ENCODE measurements around the gene SAMD4B. TPM values are rescaled to one million over a fixed set of nuclear protein-coding genes. Genes with fewer than 3 reads are reported as not detected.

The SAMD4B gene
- total RNA-seq, 2 donors from 2014 or later: 59.6 to 63.6 TPM

DNA sequence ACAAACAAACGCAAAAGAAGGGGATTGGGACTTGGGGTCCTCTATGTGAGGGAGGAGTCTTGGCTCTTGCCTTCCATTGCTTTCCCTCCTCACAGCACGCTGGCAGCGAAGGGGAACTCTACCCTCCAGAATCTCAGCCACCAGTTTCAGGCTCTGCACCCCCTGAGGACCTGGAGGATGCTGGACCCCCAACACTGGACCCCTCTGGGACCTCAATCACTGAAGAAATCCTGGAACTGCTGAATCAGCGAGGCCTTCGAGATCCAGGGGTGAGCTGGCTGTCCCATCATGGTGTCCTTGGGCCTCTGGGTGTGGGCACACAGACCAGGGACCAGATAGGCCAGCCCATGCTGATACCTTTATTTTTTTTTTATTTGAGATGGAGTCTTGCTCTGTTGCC, 79.8 kb downstream of the SAMD4B start:
- Mint-ChIP-seq H3K36me3 (ENCODE audit: insufficient read depth in 2 of 2) (peaks cover 2 to 6% of the 10 kb centered on the region in 2 donors), H3K4me3 (no peak overlapping the region), H3K27ac (no peak overlapping the region), H3K27me3 (ENCODE audit: low read depth) (no peaks in the 10 kb centered on the region), H3K9me3 (no peaks in the 10 kb centered on the region), H3K4me1 (ENCODE audit: low read depth) (peaks cover 6% of the 10 kb centered on the region)
- ATAC-seq (replicated peaks in 1 of 2): no peak
- no peak for DNase-seq

- Mint-ChIP-seq H3K27me3 (ENCODE audit: low read depth) (no peaks in the 10 kb centered on the region), H3K4me1 (ENCODE audit: low read depth) (no peaks in the 10 kb centered on the region), H3K4me3 (no peak overlapping the region), H3K27ac (no peak overlapping the region), H3K36me3 (ENCODE audit: insufficient read depth in 2 of 2) (peaks cover 0 to 6% of the 10 kb centered on the region in 2 donors), H3K9me3 (no peaks in the 10 kb centered on the region)
- ATAC-seq (replicated peaks in 1 of 2) (no peak), DNase-seq (no peak)
These were observed 81.3 kb downstream of the SAMD4B start for GRCh38 chr19:39423258-39424086.

DNA sequence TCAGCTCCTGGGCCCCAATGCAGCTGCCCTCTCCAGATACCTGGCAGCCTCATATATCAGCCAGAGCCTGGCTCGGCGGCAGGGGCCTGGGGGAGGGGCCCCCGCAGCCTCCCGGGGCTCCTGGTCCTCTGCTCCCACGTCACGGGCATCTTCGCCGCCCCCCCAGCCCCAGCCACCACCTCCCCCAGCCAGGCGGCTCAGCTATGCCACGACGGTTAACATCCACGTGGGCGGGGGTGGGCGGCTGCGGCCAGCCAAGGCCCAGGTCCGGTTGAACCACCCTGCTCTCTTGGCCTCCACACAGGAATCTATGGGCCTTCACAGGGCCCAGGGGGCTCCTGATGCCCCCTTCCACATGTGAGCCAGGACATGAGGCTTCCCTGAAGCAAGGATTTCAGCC, 82.7 kb downstream of the SAMD4B start:
- ATAC-seq (replicated peaks in 1 of 2): no peak
- no peaks in the 10 kb centered on the region for H3K9me3 Mint-ChIP-seq
- H3K36me3 Mint-ChIP-seq (ENCODE audit: insufficient read depth in 2 of 2): peaks cover 0 to 5% of the 10 kb centered on the region in 2 donors
- DNase-seq: no peak
- no peaks in the 10 kb centered on the region for H3K27me3 Mint-ChIP-seq (ENCODE audit: low read depth)
- H3K4me1 Mint-ChIP-seq (ENCODE audit: low read depth): no peaks in the 10 kb centered on the region
- H3K4me3 Mint-ChIP-seq: no peak overlapping the region
- no peak overlapping the region for H3K27ac Mint-ChIP-seq

DNA sequence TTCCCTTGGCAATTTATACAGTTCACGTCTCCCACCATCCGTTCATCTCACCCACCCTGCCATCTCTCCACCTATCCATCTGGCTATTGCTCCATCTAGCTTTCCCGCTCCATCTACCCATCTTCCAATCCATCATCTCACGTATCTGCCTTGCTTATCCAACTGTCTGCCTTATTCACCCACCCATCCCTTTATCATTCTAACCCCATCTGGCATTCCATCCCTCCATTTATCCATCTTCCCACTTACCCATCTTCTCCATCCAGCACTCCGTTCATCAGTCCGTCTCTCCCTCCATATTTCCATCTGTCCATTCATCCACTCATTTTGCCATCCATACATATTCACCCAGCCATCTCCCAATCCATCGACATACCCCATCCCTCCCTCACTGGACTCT, 83.5 kb downstream of the SAMD4B start:
- Mint-ChIP-seq H3K27ac (peak overlapping the region; percentile 3), H3K36me3 (ENCODE audit: insufficient read depth in 2 of 2) (peaks cover 0 to 7% of the 10 kb centered on the region in 2 donors), H3K4me3 (no peak overlapping the region)

DNA sequence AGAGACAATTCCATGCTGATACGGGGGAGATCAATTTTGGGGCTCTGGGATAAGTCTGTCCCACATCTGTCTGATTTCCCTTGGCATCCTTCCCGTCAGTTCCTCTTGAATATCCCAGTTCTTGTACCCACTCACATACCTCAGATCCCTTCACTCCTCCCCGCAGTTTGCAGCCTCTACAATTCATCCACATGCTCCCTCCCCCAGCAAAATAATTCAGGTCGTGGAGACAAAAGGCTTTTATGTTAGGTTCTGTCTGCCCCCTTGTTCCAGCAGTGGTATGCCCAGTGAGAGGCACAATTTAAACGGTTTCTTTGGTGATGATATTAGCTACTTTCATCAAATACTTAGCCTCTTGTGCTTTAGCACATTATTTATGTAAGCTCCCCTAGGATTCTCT, 83.9 kb downstream of the SAMD4B start:
- Mint-ChIP-seq H3K4me3 (no peak overlapping the region), H3K27ac (no peak overlapping the region), H3K36me3 (ENCODE audit: insufficient read depth in 2 of 2) (peaks cover 0 to 7% of the 10 kb centered on the region in 2 donors), H3K9me3 (no peaks in the 10 kb centered on the region), H3K27me3 (ENCODE audit: low read depth) (no peaks in the 10 kb centered on the region), H3K4me1 (ENCODE audit: low read depth) (peaks cover 11% of the 10 kb centered on the region)
- ATAC-seq (replicated peaks in 1 of 2) (no peak), DNase-seq (no peak)

More for the DNA sequence above, 83.5 kb downstream of the SAMD4B start:
- DNase-seq (no peak), ATAC-seq (replicated peaks in 1 of 2) (no peak)
- Mint-ChIP-seq H3K27me3 (ENCODE audit: low read depth) (no peaks in the 10 kb centered on the region), H3K4me1 (ENCODE audit: low read depth) (peaks cover 7% of the 10 kb centered on the region), H3K9me3 (no peaks in the 10 kb centered on the region)

- Mint-ChIP-seq H3K27me3 (ENCODE audit: low read depth) (no peaks in the 10 kb centered on the region), H3K27ac (peak overlapping the region; percentile 72)
- ATAC-seq (replicated peaks in 1 of 2): no peak
These were observed 85.5 kb downstream of the SAMD4B start for GRCh38 chr19:39427707-39428106.

GRCh38 chr19:39428283-39429112, 86.3 kb downstream of the SAMD4B start:
- Mint-ChIP-seq H3K4me1 (ENCODE audit: low read depth) (peaks cover 28% of the 10 kb centered on the region), H3K27me3 (ENCODE audit: low read depth) (no peaks in the 10 kb centered on the region), H3K36me3 (ENCODE audit: insufficient read depth in 2 of 2) (peaks cover 7 to 12% of the 10 kb centered on the region in 2 donors), H3K9me3 (no peaks in the 10 kb centered on the region), H3K4me3 (no peak overlapping the region), H3K27ac (peak overlapping the region; percentile 72)
- DNase-seq: no peak
- no peak for ATAC-seq (replicated peaks in 1 of 2)

More at GRCh38 chr19:39427707-39428106, 85.5 kb downstream of the SAMD4B start:
- Mint-ChIP-seq H3K36me3 (ENCODE audit: insufficient read depth in 2 of 2) (peaks cover 2 to 7% of the 10 kb centered on the region in 2 donors), H3K4me3 (no peak overlapping the region), H3K9me3 (no peaks in the 10 kb centered on the region), H3K4me1 (ENCODE audit: low read depth) (peaks cover 20% of the 10 kb centered on the region)
- DNase-seq: no peak

GRCh38 chr19:39430675-39431593, 88.7 kb downstream of the SAMD4B start:
- Mint-ChIP-seq H3K4me3 (peak overlapping the region; percentile 72 to 74), H3K9me3 (no peaks in the 10 kb centered on the region), H3K27ac (peak overlapping the region; percentile 94), H3K36me3 (ENCODE audit: insufficient read depth in 2 of 2) (peaks cover 20 to 28% of the 10 kb centered on the region in 2 donors), H3K27me3 (ENCODE audit: low read depth) (no peaks in the 10 kb centered on the region), H3K4me1 (ENCODE audit: low read depth) (peaks cover 51% of the 10 kb centered on the region)
- DNase-seq (peak; percentile 80 to 87), ATAC-seq (replicated peaks in 1 of 2) (peak; percentile 81 to 82)

DNA sequence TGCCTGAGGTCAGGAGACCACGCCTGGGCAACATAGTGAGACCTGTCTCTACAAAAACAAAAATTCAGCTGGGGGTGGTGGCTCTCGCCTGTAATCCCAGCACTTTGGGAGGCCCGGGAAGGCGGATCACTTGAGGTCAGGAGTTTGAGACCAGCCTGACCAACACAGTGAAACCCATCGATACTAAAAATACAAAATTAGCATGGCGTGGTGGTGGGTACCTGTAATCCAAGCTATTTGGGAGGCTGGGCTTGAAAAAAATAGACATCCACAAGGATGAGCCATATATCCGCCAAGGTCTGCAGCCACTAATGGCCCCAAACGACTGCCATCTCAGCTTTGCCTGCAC, 90.4 kb downstream of the SAMD4B start:
- H3K4me3 Mint-ChIP-seq: peak overlapping the region; percentile 27 to 45
- no peaks in the 10 kb centered on the region for H3K27me3 Mint-ChIP-seq (ENCODE audit: low read depth)
- ATAC-seq (replicated peaks in 1 of 2) (no peak), DNase-seq (no peak)
- H3K36me3 Mint-ChIP-seq (ENCODE audit: insufficient read depth in 2 of 2): peaks cover 20 to 28% of the 10 kb centered on the region in 2 donors
- peaks cover 67% of the 10 kb centered on the region for H3K4me1 Mint-ChIP-seq (ENCODE audit: low read depth)
- no peaks in the 10 kb centered on the region for H3K9me3 Mint-ChIP-seq
- peak overlapping the region; percentile 63 for H3K27ac Mint-ChIP-seq

DNA sequence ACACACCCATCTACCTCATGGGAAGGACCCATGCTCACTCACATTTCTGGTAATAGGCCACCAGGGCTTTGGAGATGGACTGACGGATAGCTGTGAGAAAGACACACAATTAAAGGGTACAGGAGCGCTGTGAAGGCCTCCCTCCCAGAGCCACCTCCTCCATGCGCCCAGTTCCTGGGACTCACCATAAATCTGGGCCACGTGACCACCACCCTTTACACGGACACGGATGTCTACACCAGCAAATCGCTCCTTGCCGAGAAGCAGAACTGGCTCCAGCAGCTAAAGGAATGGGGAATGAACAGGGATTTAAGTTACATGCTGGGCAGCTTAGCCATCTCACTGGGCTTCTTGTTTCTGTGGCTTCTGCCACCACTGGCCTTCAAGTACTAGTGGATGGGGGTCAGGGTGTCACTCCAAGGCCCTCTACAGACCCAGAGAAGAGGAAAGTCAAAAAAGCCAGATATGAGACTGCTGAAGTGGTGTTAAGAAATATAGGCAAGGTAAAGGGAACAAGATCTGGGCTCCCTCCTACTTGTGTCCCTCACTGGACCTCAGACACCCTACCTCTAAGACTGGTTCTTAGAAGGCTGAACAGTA, 91.4 kb downstream of the SAMD4B start:
- ATAC-seq (replicated peaks in 1 of 2) (no peak), DNase-seq (no peak)
- H3K9me3 Mint-ChIP-seq: no peaks in the 10 kb centered on the region
- no peaks in the 10 kb centered on the region for H3K27me3 Mint-ChIP-seq (ENCODE audit: low read depth)
- H3K27ac Mint-ChIP-seq: peak overlapping the region; percentile 97
- H3K4me3 Mint-ChIP-seq: peak overlapping the region; percentile 99
- peaks cover 67% of the 10 kb centered on the region for H3K4me1 Mint-ChIP-seq (ENCODE audit: low read depth)
- H3K36me3 Mint-ChIP-seq (ENCODE audit: insufficient read depth in 2 of 2): peaks cover 20 to 28% of the 10 kb centered on the region in 2 donors

GRCh38 chr19:39434123-39435076, 92.2 kb downstream of the SAMD4B start:
- peaks cover 67% of the 10 kb centered on the region for H3K4me1 Mint-ChIP-seq (ENCODE audit: low read depth)
- DNase-seq (no peak), ATAC-seq (replicated peaks in 1 of 2) (no peak)
- no peaks in the 10 kb centered on the region for H3K27me3 Mint-ChIP-seq (ENCODE audit: low read depth)
- H3K36me3 Mint-ChIP-seq (ENCODE audit: insufficient read depth in 2 of 2): peaks cover 20 to 28% of the 10 kb centered on the region in 2 donors
- peak overlapping the region; percentile 99 for H3K4me3 Mint-ChIP-seq
- H3K9me3 Mint-ChIP-seq: no peaks in the 10 kb centered on the region
- H3K27ac Mint-ChIP-seq: peak overlapping the region; percentile 97

All from activated T-cell treated with anti-CD3 and anti-CD28 coated beads, Interleukin-2, amount 50 U/mL, for 72 hours (primary cell).